Measurements from ENCODE around the gene KPNA2.
A peak's percentile ranks its signal among the peaks of the same experiment; 100 is the strongest.

KPNA2 gene

GRCh38 chr17:68087851-68088250 is 52.3 kb downstream of the KPNA2 start:
- peak; percentile 2; the same call in 2 of the 3 replicates for ATAC-seq (ENCODE audit: insufficient read depth, low read depth)
- Histone ChIP-seq H3K4me1 (ENCODE audit: insufficient read depth, low read length) (peaks cover 53% of the 10 kb centered on the region), H3K4me2 (ENCODE audit: insufficient read depth, low read length) (peak overlapping the region; percentile 71), H3K9ac (ENCODE audit: low read depth, low read length) (peak overlapping the region; percentile 44), H4K20me1 (ENCODE audit: insufficient read depth, low read length) (no peaks in the 10 kb centered on the region), H3K4me3 (ENCODE audit: low read depth in 1 of 2, low read length in 2 of 2) (peak overlapping the region in 1 of 2 experiments; percentile 7; a peak in 1 of 4 replicates), H3K79me2 (ENCODE audit: insufficient read depth, low read length) (no peaks in the 10 kb centered on the region), H3K36me3 (ENCODE audit: insufficient read depth, low read length) (no peaks in the 10 kb centered on the region), H2AFZ (ENCODE audit: low read depth, low read length) (0 out of 2 replicates have a peak overlapping the region, but pooled peaks have one; percentile 14), H3K9me3 (ENCODE audit: insufficient read depth, low read length, severe bottlenecking) (no peaks in the 10 kb centered on the region), H3K27ac (ENCODE audit: low read length) (peak overlapping the region; percentile 87), H3K27me3 (ENCODE audit: insufficient read depth, low read length, poor library complexity) (no peaks in the 10 kb centered on the region)
- DNase-seq = peak; percentile 53
- TF ChIP-seq CTCF (IDR thresholded peaks at IDR 0.05; ENCODE audit: borderline replicate concordance, extremely low read depth, low read length, poor library complexity, severe bottlenecking) (no peak), EZH2 (IDR thresholded peaks at IDR 0.05; ENCODE audit: borderline replicate concordance, low read depth, low read length, severe bottlenecking) (no peak)

GRCh38 chr17:68089881-68090280 is 54.3 kb downstream of the KPNA2 start:
- Histone ChIP-seq H3K9me3 (ENCODE audit: insufficient read depth, low read length, severe bottlenecking) (no peaks in the 10 kb centered on the region), H3K4me3 (ENCODE audit: low read depth in 1 of 2, low read length in 2 of 2) (no peak overlapping the region), H3K79me2 (ENCODE audit: insufficient read depth, low read length) (no peaks in the 10 kb centered on the region), H3K27me3 (ENCODE audit: insufficient read depth, low read length, poor library complexity) (no peaks in the 10 kb centered on the region), H3K4me2 (ENCODE audit: insufficient read depth, low read length) (no peak overlapping the region), H2AFZ (ENCODE audit: low read depth, low read length) (no peak overlapping the region), H3K9ac (ENCODE audit: low read depth, low read length) (no peak overlapping the region), H3K4me1 (ENCODE audit: insufficient read depth, low read length) (peaks cover 53% of the 10 kb centered on the region), H3K36me3 (ENCODE audit: insufficient read depth, low read length) (no peaks in the 10 kb centered on the region), H3K27ac (ENCODE audit: low read length) (no peak overlapping the region), H4K20me1 (ENCODE audit: insufficient read depth, low read length) (no peaks in the 10 kb centered on the region)
- TF ChIP-seq CTCF (IDR thresholded peaks at IDR 0.05; ENCODE audit: borderline replicate concordance, extremely low read depth, low read length, poor library complexity, severe bottlenecking) (no peak), EZH2 (IDR thresholded peaks at IDR 0.05; ENCODE audit: borderline replicate concordance, low read depth, low read length, severe bottlenecking) (no peak)
- no peak for ATAC-seq (ENCODE audit: insufficient read depth, low read depth)
- peak; percentile 12 for DNase-seq

GRCh38 chr17:68094481-68095078 is 59.0 kb downstream of the KPNA2 start:
- Histone ChIP-seq H4K20me1 (ENCODE audit: insufficient read depth, low read length) (no peaks in the 10 kb centered on the region), H3K27me3 (ENCODE audit: insufficient read depth, low read length, poor library complexity) (no peaks in the 10 kb centered on the region), H2AFZ (ENCODE audit: low read depth, low read length) (no peak overlapping the region), H3K4me2 (ENCODE audit: insufficient read depth, low read length) (no peak overlapping the region), H3K4me1 (ENCODE audit: insufficient read depth, low read length) (peaks cover 6% of the 10 kb centered on the region), H3K9me3 (ENCODE audit: insufficient read depth, low read length, severe bottlenecking) (no peaks in the 10 kb centered on the region), H3K9ac (ENCODE audit: low read depth, low read length) (no peak overlapping the region), H3K79me2 (ENCODE audit: insufficient read depth, low read length) (no peaks in the 10 kb centered on the region), H3K4me3 (ENCODE audit: low read depth in 1 of 2, low read length in 2 of 2) (no peak overlapping the region), H3K27ac (ENCODE audit: low read length) (no peak overlapping the region), H3K36me3 (ENCODE audit: insufficient read depth, low read length) (no peaks in the 10 kb centered on the region)
- no peak for TF ChIP-seq EZH2 (IDR thresholded peaks at IDR 0.05; ENCODE audit: borderline replicate concordance, low read depth, low read length, severe bottlenecking)
- no peak for TF ChIP-seq CTCF (IDR thresholded peaks at IDR 0.05; ENCODE audit: borderline replicate concordance, extremely low read depth, low read length, poor library complexity, severe bottlenecking)
- peak; percentile 1 for DNase-seq
- no peak for ATAC-seq (ENCODE audit: insufficient read depth, low read depth)
